Daoy (cell line): ENCODE results near the gene OSM. TPM values are rescaled to one million over a fixed set of nuclear protein-coding genes. Genes with fewer than 3 reads are reported as not detected.

Source experiments
- DNase-seq: peaks from one replicate; pipeline ENCODE4 v3.0.0-alpha.2; 2015; ENCODE audit warnings: low read depth
- total RNA-seq: library from RNA; depleted of rRNA; stranded (reverse); fragments of >200 nt; shearing (Covaris generic); gene quantifications from 2 replicates; pipeline ENCODE4 v1.2.3, GENCODE V29; 2014

The OSM gene
- total RNA-seq, 1 experiment from 2014 or later = 0.06 TPM

DNA sequence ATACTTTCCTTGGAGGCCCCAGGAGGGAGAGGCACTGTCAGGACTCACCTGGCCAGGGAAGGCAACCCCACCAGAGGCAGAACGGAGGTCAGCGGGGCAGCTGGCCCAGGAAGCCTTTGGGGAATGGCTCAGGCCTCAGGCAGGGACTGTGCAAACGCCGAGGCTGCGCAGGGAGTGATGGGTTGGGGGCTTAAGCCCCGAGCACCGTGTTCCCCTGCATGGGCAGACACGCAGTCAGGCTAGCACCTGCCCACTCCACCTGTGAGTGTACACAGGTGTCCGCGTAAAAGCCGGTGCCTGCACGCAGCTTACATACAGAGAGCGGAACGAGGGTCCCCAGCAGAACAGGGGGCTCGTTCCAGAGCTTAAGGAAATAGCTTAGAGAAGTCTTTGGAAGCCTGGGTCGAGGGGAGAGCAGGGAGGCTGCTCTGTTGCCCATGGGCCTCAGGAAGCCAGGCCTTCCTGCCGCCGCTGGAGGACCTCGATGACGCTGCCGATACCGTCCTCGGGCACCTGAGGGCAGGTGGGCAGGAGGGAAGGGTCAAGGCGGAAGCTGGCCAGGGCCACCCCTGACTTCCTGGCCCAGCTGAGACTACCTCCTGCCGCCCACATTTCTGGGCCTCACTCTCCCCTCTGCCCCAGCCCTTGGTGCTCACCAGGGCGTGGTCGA lies 18.7 kb upstream of the OSM start:
- DNase-seq = no peak

- DNase-seq = no peak
Observed at GRCh38 chr22:30284666-30285065, 18.0 kb upstream of the OSM start.

DNA sequence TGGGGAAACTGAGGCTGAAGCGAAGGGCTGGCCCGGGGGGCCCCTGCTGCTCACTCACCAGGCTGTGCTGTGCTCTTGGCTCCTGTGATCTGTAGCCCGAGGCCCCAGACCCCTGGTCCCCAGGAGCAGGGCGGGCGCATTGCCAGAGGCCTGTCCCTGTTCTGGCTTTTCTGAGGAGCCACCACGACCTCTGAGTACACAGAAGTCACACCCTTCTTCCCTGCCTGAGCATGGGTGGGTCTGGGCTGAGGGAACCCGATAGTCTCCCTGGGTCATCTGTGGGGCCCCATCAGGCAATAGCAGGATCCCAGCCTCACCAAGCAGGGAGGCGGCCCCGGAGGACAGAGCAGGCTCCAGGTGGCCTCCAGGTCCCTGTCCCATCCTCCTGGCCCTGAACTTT lies 17.5 kb upstream of the OSM start:
- no peak for DNase-seq

DNA sequence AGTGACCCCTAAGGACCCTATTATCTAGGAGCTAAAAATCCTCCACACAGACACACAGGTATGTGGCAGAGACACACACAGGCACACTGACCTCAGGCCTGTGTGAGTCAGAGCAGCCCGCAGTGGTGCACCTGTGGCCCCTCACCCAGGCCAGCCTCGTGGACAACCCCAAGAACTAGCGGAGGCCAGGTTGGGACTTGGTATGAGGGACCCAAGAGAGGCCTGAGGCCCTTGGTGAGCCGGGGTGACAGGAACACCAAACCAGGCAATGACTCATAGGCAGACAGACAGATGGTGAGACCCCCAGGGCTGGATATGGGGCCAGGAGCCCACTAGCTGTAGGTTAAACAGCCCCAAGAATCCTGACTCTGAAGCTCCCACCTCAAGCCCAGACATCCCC lies 16.7 kb upstream of the OSM start:
- DNase-seq = no peak

DNA sequence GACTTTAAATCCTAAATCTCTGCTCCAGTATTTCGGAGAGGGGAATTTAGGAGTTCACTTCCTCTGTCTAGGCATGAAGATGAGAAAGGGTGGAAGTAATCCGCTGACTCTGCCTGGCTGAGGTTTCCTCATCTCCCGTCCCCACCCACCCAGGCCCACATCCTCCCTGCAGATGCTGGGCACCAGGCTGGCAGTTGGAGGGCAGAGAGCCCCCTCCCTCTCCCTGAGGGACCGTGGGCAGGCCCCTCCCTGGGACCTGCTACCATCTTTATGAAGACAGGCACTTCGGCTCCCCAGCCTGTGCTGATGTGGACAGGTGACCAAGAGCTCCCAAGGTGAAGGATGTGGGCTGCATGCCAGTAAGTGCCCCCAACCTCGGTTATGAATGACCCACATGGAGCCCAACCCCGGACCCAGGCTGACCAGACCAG lies 16.0 kb upstream of the OSM start:
- DNase-seq = no peak

DNA sequence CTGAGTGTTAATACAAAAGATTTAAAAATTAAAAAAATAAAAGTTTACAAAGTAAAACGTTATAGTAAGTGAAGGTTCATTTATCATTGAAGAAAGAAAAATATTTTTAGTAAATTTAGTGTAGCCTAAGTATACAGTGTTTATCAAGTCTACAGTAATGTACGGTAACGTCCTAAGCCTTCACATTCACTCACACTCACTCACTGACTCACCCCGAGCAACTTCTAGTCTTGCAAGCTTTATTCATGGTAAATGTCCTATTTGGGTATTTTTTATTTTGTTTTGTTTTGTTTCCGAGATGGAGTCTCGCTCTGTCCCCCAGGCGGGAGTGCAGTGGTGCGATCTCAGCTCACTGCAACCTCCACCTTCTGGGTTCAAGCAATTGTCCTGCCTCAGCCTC lies 13.9 kb upstream of the OSM start:
- no peak for DNase-seq

DNA sequence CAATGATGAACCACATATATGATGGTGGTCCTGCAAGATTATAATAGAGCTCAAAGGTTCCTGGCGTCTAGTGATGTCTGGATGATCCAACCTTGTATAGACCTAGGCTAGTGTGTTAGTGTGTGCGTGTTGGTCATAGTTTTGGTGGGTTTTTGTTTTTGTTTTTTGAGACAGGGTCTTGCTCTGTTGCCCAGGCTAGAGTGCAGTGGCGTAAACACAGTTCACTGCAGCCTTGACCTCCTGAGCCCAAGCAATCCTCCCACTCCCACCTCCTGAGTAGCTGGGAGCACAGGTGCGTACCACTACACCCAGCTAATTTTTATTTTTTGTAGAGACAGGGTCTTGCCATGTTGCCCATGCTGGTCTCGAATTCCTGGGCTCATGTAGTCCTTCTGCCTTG lies 13.3 kb upstream of the OSM start:
- no peak for DNase-seq

DNA sequence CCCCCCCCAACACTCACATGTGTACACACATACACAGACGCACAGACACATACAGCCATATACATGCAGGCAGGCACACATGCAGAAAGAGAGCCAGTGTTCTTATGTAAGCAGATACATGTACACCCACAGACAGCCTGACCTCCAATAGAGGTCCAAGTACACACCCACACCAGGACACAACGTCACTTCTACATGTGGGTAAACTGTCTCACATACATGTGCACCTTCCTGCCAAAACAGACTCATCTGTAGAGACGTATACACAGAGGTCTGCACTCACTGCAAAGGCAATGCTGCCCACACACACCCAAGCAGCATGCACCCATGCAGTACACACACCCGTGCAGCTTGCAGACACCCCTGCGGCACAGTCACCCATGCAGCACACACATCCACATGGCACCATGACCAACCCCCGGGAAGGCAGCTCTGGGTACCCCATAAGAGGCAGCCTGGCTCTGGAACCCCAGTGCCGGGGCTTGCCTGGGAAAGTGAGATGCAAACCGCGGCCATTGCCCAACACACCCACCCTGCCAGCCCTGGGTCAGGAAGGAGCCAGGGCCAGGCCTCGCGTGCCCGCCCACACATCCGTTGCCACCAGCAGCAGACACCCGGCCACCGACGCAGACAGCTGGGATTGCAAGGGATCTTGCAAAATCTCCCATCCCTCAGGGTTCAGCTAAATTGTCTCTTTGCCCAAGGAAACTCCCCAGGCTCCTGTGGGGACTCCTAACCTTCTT lies 12.6 kb upstream of the OSM start:
- DNase-seq = no peak

DNA sequence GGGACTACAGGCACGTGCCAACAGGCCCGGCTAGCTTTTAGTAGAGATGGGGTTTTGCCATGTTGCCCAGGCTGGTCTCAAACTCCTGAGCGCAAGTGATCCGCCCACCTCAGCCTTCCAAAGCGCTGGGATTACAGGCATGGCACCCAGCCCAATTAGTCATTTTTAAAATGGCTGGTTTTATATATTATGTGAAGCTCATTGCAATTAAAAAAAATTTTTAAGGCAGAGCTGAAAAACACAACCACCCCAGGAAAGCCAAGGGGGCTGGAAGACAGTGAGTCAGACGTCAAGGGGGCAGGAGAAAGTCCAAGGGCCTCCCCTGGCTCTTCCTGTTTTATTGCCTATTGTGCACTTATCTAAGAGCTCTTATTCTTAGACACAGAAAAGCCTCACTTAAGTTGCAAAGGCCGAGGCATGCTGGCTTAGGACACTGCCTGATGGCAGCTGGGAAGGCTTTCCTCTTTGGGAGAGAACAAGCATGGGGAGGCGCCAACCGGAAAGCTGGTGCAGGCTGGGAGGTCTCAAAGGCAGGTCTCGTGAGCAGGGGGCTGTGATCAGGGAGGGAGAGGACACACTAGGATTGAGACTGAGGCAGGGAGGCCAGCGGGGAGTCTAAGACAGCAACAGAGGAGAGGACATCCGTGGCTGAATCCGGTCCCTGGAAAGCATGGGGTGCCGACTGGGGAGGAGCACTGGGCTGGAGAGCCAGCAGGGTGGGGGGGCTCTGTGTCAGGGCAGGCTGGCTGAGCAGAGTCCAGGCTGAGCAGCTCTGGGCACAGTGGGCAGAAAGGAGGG lies 11.1 kb upstream of the OSM start:
- peak; percentile 81 for DNase-seq

GRCh38 chr22:30276039-30276438 lies 9.4 kb upstream of the OSM start:
- DNase-seq = no peak

DNA sequence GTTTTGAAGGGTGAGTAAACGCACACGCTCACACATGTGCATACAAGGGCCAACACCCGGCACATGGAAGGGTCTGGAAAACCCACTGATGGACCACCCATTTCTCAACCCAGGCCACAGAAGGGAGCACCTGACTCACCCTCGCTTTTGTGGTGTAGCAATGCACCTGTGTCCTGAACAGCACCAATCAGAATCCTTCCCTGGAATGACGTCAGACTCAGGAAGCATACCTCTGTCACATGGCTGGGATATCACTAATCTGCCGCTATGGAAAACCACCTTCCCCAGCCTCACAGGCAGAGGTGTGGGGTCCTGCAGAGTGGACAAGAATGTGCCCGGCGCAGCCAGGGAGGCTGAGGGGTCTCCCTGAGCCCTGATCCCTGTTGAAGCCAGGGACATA lies 9.0 kb upstream of the OSM start:
- no peak for DNase-seq

- no peak for DNase-seq
Observed at GRCh38 chr22:30274437-30274812, 7.8 kb upstream of the OSM start.

DNA sequence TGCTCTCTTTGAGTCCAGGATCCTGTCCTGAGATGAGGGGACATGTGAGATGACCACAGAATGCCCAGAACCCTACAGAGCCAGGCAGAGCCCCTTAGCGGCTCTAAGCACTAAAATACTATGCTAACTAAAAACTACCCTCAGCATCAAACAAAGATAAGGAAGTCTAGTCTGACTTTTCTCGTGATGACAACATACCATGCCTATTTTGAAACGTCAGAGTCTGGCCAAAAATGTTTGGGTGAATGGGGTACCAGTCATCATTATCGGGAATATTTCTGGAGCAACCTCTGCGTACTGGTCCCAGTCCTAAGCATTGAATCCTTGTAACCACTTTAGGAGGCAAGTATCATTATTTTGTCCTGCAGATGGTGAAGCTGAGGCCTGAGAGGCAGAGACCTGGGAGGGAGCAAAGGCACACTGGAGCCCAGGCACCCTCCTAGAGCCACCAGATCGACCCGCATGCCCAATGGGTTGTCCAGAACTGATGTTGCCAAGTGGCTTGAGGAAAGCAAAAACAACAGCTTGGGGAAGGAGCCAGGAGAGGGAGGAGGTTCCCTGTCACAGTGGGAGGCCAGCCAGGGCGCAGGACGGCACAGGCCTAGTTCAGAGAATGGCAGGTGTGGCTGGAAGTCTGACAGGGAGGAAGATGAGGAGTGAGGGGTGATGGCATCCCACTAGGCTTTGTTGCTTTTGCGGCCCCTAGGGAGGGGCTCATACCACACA lies 7.2 kb upstream of the OSM start:
- DNase-seq = no peak

DNA sequence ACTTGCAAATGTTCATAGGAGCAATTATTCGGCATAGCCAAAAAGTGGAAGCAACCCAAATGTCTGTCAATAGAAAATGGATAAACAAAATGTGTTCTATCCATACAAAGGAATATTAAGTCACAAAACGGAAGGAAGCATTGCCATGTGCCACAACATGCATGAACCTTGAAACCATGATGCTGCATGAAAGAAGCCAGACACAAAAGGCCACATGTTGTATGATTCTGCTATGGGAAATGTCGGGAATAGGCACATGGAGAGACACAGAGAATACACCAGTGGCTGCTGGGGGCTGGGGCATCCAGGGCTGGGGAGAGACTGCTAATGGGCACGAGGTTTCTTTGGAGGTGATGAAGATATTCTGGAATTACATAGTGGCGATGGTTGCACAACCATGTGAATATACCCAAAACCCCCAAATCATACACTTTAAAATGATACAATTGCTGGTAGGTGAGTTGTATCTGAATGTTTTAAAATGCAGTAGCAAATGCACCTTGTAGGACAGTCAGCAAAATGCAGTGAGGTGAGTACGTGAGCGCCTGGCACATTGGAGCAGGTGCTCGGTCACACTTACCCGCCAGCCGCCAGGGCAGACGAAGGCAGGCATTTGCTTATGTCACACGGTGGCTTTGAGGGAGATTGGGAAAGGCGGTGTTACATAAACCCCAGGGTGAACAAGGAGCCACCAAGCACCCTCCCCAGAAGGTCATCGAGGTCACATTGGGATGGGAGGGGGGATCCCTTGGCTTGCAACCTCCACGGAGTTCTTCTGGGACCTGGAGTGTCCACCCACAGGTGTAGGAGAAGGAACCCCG lies 6.3 kb upstream of the OSM start:
- DNase-seq = no peak

- peak; percentile 62 for DNase-seq
Observed at GRCh38 chr22:30270832-30271231, 4.2 kb upstream of the OSM start.

- DNase-seq = no peak
Observed at GRCh38 chr22:30268331-30268730, 1.7 kb upstream of the OSM start.

GRCh38 chr22:30267382-30268302 lies 991 bp upstream of the OSM start:
- DNase-seq = no peak

DNA sequence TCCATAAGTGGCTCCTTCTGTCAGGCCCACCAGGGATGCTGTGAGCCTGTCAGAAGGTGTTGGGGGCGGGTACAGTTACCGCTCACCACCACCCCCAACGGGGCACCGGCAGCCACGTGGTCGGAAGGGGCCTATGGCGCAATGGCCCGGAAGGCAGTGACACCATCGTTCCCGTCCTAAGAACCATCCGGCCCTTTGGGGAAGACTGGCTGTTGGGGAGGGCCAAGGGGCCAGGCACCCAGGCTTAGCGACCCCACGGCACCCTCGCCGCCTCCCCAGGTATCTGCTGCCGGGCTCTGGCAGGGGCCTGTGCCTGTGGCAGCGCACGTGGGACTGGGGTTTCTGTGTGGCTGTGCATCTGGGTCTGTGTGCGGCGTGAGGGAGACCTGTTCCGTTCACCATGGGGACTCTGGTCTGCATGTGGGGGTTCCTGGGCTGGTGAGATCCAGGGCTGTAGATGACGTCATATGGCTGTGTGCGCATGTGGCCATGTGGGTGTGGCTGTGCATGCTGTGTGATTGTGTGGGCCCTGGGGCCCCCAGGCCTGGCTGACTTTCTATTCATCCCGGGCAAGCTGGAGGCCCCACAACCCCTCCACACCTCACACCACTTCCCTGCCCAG lies 717 bp downstream of the OSM start:
- DNase-seq = peak; percentile 46

DNA sequence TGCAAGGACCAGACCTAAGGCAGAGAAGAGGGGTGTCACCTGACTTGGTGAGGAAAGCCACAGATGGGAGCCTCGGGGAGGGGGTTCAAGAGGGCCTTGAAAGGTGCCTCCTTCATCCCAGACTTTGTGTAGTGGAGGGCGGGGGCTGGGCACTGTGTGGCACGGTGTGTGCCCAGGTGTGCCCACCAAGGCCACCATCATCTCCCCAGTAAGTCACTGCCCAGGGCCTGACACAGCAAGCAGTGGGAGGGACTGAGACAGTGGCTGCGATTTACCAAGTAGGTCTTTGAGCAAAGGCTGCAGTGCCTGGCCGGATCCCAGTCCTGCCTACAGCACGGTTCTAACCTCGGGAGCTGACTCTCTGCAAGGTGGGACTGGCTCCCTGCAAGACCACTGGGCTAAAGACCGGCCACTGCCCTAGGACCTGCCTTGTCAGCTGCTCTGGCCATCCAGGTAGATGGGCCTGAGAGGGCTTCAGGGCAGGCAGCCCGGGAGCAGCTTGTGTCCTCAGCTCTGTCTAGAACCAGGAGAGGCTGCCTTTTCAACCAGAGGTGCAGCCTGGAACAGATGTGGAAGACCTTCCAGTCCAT lies 1.4 kb downstream of the OSM start:
- no peak for DNase-seq
